HFFc6 (cell line): ENCODE data around the gene EML6. TPM values are rescaled to one million over a fixed set of nuclear protein-coding genes. Genes with fewer than 3 reads are reported as not detected.
A peak's percentile ranks its signal among the peaks of the same experiment; 100 is the strongest.

Source experiments
- DNase-seq: peaks from one replicate; pipeline ENCODE4 v3.0.0-alpha.2; 2018
- H3K27ac Mint-ChIP-seq: 2 replicates; pipeline ENCODE4 v1.8.0; 2020; ENCODE audit warnings: mild to moderate bottlenecking, mixed read lengths
- H3K27me3 Mint-ChIP-seq: 2 replicates; pipeline ENCODE4 v1.8.0; 2021; ENCODE audit warnings: mild to moderate bottlenecking, moderate library complexity, mixed read lengths; ENCODE audit not compliant: insufficient read depth
- H3K36me3 Mint-ChIP-seq: 2 replicates; pipeline ENCODE4 v1.8.0; 2021; ENCODE audit warnings: low read depth, mixed read lengths
- H3K4me1 Mint-ChIP-seq: 2 replicates; pipeline ENCODE4 v1.8.0; 2020; ENCODE audit warnings: low read depth, mixed read lengths
- H3K4me3 Mint-ChIP-seq: 2 replicates; pipeline ENCODE4 v1.8.0; 2020; ENCODE audit warnings: mild to moderate bottlenecking, moderate library complexity, mixed read lengths
- H3K9me3 Mint-ChIP-seq: 2 replicates; pipeline ENCODE4 v1.8.0; 2020; ENCODE audit warnings: mild to moderate bottlenecking, mixed read lengths
- CTCF ChIP-seq: fragments of 200-600 bp; sonication (generic); IDR thresholded peaks from 2 replicates; pipeline ENCODE4 v1.5.0; 2021; ENCODE audit warnings: antibody characterized with exemption, mild to moderate bottlenecking
- total RNA-seq, 6 experiments: library from RNA; stranded (reverse); fragmentation: NEBNext Ultra II Directional; extraction: Animal tissue kit (Norgen Biotek cat#: 25700); gene quantifications; 2 replicates in 1 of 6; 3 replicates in 5 of 6; pipeline ENCODE4 v1.2.3, GENCODE V29; 2021

Gene EML6
- total RNA-seq, 6 experiments from 2014 or later = 0.05 to 0.37 (median 0.25) TPM

DNA sequence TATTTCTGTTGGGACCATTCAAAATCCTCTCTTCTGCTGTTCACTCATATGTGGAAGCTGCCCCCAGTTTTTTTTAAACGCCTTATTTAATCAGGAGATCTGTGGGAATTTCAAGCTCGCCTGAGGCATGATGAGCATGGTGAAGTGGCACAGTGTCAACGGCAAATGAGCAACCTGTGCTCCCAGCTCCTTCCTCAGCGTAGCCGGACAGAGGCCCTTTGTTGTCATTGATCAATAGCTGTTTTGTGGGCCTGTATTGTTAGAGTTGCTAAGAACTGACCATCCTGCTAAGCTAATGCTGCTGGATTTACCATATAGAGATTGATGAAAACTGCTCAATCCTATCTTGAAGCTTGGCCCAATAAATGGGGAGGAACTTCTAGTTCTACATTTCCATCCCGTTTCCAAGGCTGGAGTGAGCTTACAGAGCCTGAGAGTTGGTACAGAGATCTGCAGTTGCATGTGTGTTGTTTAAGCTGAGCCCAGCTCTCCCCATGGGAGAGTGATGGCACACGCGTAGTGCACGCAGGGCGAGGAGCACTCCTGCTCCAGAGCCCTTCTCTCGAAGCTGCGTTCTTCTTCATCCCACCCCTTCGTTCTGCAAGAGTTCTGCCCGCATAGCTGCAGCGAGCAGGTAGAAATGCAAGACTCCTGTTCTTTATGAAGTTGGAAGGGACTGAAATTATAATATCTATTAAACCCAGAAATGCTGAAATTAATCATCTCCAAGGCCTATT lies 218.0 kb downstream of the EML6 start:
- no peak for TF ChIP-seq CTCF
- no peak for DNase-seq
- peaks cover 27% of the 10 kb centered on the region for H3K4me1 Mint-ChIP-seq
- peaks cover 10% of the 10 kb centered on the region for H3K9me3 Mint-ChIP-seq
- peaks cover 7% of the 10 kb centered on the region for H3K27me3 Mint-ChIP-seq
- no peak overlapping the region for H3K27ac Mint-ChIP-seq
- H3K36me3 Mint-ChIP-seq = peaks cover 7% of the 10 kb centered on the region; the same call in 1 of the 2 replicates
- no peak overlapping the region for H3K4me3 Mint-ChIP-seq

DNA sequence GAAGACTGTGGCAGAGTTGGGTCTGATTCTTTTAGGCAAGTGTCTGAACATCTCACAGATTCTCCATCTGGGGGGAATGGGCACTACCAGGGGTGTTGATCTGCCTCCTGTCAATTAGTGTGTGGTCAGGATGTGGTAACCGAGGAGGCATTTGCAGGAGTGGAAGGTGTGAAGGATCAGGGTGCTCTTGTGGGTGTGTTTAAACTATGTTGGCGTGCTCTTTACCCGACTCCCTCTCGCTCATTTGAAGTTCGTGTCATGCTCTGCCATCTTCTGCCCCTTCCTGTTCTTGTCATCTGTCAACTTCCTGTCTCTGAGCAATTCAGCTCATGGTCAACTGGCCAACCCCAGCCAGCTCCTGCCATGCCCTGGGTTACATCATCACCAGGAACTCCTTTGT lies 218.9 kb downstream of the EML6 start:
- TF ChIP-seq CTCF = no peak
- Mint-ChIP-seq H3K36me3 (peaks cover 7% of the 10 kb centered on the region; the same call in 1 of the 2 replicates), H3K27me3 (peaks cover 7% of the 10 kb centered on the region), H3K27ac (no peak overlapping the region), H3K4me1 (peaks cover 29% of the 10 kb centered on the region), H3K9me3 (peaks cover 10% of the 10 kb centered on the region), H3K4me3 (no peak overlapping the region)
- DNase-seq = no peak

GRCh38 chr2:54944724-54945326 lies 221.4 kb downstream of the EML6 start:
- no peak for TF ChIP-seq CTCF
- Mint-ChIP-seq H3K4me1 (peaks cover 38% of the 10 kb centered on the region), H3K4me3 (no peak overlapping the region), H3K27me3 (peaks cover 3% of the 10 kb centered on the region), H3K36me3 (no peaks in the 10 kb centered on the region), H3K9me3 (peaks cover 4% of the 10 kb centered on the region), H3K27ac (peak overlapping the region; percentile 76; the same call in 1 of the 2 replicates)
- no peak for DNase-seq

DNA sequence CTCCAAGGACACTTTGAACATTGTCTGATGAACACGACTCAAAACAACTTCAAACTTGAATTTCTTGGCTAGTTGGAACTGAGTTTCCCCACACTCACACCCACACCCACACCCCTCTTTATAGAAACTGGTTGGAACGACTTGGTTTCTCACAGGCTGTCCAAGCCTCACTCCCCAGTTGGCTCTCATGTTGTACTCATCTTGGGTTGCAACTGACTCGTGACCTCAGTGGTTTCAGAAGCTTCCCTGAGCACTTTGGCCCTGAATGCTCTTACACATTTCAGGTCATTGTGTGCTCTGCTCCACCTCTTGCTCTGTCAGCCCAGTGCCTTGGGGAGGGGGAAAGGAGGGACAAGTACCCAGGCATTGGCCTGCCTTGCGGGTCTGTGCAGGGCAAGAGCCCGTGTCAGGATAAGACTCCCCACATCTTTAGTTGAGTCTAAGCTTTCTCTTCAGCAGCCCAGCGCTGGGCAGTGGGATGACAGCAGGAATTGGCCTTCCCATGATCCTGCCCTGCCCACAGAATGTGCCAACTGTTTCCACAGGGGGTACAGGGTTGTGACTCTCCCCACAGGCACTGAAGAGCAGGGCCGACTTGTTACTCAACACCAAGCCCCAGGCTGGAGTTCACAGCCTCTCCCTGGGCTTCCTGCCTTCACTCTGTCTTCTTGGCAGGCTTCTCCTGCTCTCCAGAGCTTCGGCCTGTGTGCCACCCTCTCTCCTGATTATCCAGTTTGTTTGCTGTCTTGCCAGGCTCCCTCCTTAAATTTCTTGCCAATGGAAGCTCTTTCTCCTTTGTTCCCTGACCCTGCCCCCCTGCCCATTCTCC lies 222.1 kb downstream of the EML6 start:
- peaks cover 4% of the 10 kb centered on the region for H3K9me3 Mint-ChIP-seq
- peaks cover 41% of the 10 kb centered on the region for H3K4me1 Mint-ChIP-seq
- H3K36me3 Mint-ChIP-seq = no peaks in the 10 kb centered on the region
- H3K27me3 Mint-ChIP-seq = peaks cover 3% of the 10 kb centered on the region
- DNase-seq = peak; percentile 64
- peak overlapping the region; percentile 76 for H3K27ac Mint-ChIP-seq
- H3K4me3 Mint-ChIP-seq = peak overlapping the region; percentile 39
- TF ChIP-seq CTCF = no peak

DNA sequence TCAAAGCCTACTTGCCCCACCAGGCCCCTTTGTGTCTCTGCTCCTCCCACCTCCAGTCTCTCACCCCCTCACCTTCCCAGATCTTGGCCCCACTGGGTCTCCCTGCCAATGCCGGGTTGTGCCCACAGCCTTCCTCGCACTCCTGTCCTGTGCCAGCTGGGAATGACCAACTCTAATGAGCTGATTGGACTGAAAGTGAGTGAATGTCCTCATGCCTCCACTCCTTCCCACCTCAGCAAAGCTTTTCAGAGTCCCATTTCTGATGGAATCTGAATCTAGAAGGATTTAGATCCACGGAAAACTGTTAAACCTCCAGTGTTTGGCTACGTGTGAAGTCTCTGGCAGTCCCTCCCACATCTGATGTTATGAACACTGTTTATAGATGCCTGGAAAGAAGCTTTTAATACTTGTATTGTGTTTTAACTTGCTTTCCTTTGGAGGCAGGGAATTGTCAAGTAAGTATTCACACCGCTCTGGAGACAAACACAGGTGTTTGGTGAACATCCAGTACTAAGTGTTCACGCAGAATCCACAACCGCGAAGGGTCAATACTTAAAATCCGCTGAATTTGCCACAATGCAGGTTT lies 222.9 kb downstream of the EML6 start:
- Mint-ChIP-seq H3K4me1 (peaks cover 41% of the 10 kb centered on the region), H3K36me3 (no peaks in the 10 kb centered on the region), H3K27ac (peak overlapping the region; percentile 76), H3K27me3 (peaks cover 2% of the 10 kb centered on the region), H3K4me3 (no peak overlapping the region; the same call in 1 of the 2 replicates), H3K9me3 (peaks cover 4% of the 10 kb centered on the region)
- TF ChIP-seq CTCF = no peak
- no peak for DNase-seq
